ENCODE measurements around the gene GDF15.

- TF ChIP-seq, protein P1, sequence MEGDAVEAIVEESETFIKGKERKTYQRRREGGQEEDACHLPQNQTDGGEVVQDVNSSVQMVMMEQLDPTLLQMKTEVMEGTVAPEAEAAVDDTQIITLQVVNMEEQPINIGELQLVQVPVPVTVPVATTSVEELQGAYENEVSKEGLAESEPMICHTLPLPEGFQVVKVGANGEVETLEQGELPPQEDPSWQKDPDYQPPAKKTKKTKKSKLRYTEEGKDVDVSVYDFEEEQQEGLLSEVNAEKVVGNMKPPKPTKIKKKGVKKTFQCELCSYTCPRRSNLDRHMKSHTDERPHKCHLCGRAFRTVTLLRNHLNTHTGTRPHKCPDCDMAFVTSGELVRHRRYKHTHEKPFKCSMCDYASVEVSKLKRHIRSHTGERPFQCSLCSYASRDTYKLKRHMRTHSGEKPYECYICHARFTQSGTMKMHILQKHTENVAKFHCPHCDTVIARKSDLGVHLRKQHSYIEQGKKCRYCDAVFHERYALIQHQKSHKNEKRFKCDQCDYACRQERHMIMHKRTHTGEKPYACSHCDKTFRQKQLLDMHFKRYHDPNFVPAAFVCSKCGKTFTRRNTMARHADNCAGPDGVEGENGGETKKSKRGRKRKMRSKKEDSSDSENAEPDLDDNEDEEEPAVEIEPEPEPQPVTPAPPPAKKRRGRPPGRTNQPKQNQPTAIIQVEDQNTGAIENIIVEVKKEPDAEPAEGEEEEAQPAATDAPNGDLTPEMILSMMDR (IDR thresholded peaks at IDR 0.05) = no peak
- TF ChIP-seq POLR2A (IDR thresholded peaks at IDR 0.05) = no peak
Observed at GRCh38 chr19:18412610-18413239, 26.8 kb downstream of the GDF15 start.
